Measurements from ENCODE around the gene NF2.

NF2 gene

DNA sequence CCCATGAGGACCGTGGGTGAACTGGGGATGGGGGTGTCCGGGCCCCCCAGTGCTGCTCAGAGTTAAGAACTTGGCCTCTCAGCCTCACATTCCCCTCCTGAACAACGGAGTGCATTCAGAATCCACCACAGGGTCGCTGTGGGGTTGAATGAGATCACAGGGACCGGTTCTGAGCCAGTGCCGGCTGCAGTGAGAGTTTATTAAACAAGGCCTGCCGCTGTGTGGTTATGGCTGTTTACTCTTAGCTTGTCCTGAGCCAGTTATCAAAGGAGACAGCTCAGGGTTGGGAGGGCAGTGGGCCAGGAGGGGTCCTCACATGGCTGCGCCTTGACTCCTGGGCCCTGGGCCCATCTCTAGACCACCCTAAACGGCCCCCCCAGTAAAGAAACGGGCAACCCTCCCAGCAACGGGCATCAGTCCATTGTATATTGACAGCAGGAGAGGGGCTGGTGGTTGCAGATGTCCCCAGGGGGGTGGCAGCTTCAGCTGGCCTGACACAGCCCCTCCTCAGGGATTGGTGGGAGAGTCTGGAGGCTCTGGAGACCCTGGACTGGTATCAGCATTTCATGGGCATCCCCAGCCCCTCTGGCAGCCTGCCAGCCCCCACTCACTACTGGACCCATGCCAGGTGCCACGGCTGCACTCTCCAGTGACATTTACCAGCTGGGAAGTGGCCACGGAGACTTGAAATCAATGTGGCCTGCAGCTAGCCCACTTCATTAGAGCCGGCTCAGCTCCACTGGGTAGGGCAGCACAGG is 101.3 kb downstream of the NF2 start:
- Mint-ChIP-seq H3K4me1 (no peaks in the 10 kb centered on the region), H3K4me3 (no peak overlapping the region), H3K27me3 (peaks cover 7% of the 10 kb centered on the region), H3K9me3 (no peaks in the 10 kb centered on the region), H3K27ac (ENCODE audit: low read depth) (no peak overlapping the region), H3K36me3 (ENCODE audit: insufficient read depth) (no peaks in the 10 kb centered on the region)
- DNase-seq (ENCODE audit: low spot score in 2 of 2) (no peak), ATAC-seq (replicated peaks; ENCODE audit: extremely low read depth, poor library complexity, severe bottlenecking) (no peak)

DNA sequence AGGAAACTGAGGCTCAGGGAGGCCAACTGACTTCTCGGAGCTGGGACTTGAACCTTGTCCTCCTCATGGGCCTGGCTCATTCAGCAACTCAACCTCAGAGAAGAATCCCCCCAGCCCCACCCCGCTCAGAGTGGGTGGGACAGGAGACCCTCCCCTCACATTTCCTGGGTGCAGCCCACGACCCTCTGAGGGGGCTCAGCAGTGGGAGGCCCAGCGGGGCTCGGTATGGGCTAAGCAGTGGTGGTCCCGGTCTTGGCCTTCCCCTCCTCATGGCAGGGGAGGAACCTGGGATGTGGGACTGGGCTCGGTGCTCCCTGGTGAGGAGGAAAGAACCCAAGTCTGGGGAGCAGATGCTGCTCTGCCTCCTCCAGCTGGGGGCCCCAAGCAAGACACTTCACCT is 102.2 kb downstream of the NF2 start:
- Mint-ChIP-seq H3K27me3 (peaks cover 7% of the 10 kb centered on the region), H3K4me1 (no peaks in the 10 kb centered on the region), H3K27ac (ENCODE audit: low read depth) (no peak overlapping the region), H3K36me3 (ENCODE audit: insufficient read depth) (no peaks in the 10 kb centered on the region), H3K9me3 (no peaks in the 10 kb centered on the region), H3K4me3 (no peak overlapping the region)
- DNase-seq (ENCODE audit: low spot score in 2 of 2), result no peak
- no peak for ATAC-seq (replicated peaks; ENCODE audit: extremely low read depth, poor library complexity, severe bottlenecking)

DNA sequence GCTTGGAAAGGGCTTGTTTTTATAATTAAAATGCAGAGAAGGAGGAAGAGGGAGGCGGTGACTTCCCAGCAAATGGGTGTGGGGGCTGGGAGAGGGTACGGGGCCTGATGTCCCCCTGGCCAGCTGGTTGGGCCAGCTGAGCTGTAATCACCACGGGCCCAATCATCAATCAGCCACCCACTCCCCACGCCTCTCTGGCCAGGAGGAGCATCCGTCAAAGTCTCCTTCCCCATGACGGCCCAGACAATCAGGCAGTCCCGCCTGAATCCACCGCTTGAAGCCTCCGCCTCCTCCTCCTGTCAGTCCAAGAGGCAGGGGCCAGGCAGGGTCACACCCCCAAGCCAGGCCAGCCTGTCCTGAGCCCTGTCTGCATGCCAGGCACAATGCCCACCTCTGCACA is 103.1 kb downstream of the NF2 start:
- Mint-ChIP-seq H3K36me3 (ENCODE audit: insufficient read depth) (peaks cover under 1% of the 10 kb centered on the region), H3K4me1 (no peaks in the 10 kb centered on the region), H3K4me3 (no peak overlapping the region), H3K9me3 (no peaks in the 10 kb centered on the region), H3K27me3 (peaks cover 7% of the 10 kb centered on the region), H3K27ac (ENCODE audit: low read depth) (no peak overlapping the region)
- DNase-seq (ENCODE audit: low spot score in 2 of 2), result no peak
- no peak for ATAC-seq (replicated peaks; ENCODE audit: extremely low read depth, poor library complexity, severe bottlenecking)

DNA sequence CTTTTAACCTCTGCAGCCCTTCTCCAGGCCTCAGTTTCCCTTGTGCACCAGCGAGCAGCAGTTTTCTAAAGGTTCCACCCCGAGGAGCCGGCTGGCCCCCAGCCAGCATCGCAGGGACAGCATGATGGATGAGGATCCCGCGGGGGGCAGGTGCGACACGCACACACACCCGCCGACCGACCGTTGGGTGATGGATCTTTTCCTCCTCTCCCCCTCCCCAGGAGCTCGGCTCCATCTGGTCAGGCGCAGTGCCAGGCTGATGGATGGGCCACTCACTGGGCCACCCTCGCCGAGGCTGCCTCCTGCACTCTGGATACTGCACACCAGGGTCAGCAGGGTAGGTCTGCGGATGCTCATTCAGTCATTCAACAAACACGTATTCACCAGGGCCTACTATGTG is 103.6 kb downstream of the NF2 start:
- no peak for DNase-seq (ENCODE audit: low spot score in 2 of 2)
- H3K9me3 Mint-ChIP-seq, result no peaks in the 10 kb centered on the region
- peaks cover 3% of the 10 kb centered on the region for H3K36me3 Mint-ChIP-seq (ENCODE audit: insufficient read depth)
- H3K27ac Mint-ChIP-seq (ENCODE audit: low read depth), result no peak overlapping the region
- no peaks in the 10 kb centered on the region for H3K4me1 Mint-ChIP-seq
- no peak for ATAC-seq (replicated peaks; ENCODE audit: extremely low read depth, poor library complexity, severe bottlenecking)
- H3K27me3 Mint-ChIP-seq, result peaks cover 7% of the 10 kb centered on the region
- no peak overlapping the region for H3K4me3 Mint-ChIP-seq

DNA sequence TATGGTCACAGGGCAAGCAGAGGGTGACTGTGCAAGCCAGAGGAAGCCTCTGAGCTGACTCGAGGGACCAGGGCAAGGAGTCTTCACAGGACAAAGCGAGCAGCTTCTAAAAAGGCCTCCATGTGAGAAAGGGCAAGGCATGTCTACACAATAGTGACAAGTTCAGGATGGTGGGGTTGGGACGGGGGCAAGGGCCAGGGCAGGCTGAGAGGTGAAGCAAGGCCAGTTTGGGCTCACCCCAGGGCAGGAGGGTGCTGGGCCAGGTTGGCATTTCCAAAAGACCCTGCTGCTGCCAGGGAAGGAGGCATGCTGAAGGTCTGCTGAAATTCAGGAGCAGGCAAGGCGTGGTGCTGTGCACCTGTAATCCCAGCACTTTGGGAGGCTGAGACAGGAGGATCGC is 104.0 kb downstream of the NF2 start:
- no peak for DNase-seq (ENCODE audit: low spot score in 2 of 2)
- no peak for ATAC-seq (replicated peaks; ENCODE audit: extremely low read depth, poor library complexity, severe bottlenecking)
- Mint-ChIP-seq H3K27me3 (peaks cover 7% of the 10 kb centered on the region), H3K4me3 (no peak overlapping the region), H3K4me1 (no peaks in the 10 kb centered on the region), H3K9me3 (no peaks in the 10 kb centered on the region), H3K36me3 (ENCODE audit: insufficient read depth) (peaks cover 3% of the 10 kb centered on the region), H3K27ac (ENCODE audit: low read depth) (no peak overlapping the region)

DNA sequence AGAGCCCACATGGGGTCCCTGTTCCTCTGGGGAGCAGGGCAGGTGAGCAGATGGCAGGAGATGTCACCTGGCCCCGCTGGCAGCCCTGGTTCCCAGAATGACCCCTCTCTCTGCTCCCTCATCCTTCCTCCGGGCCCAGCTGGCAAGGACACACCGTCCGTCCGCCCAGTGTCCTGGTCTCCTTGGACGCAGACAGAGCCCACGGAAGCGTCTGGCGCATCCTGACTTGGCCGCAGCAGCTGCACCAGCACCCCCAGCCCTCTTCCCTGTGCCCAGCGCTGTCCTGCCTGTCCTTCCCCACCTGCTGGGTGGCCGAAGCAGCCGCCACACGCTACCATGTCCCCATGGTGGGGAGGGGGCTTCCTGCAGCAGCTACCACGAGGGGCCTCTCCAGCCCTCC is 106.8 kb downstream of the NF2 start:
- Mint-ChIP-seq H3K27ac (ENCODE audit: low read depth) (no peak overlapping the region), H3K9me3 (no peaks in the 10 kb centered on the region), H3K4me1 (no peaks in the 10 kb centered on the region), H3K36me3 (ENCODE audit: insufficient read depth) (peaks cover 6% of the 10 kb centered on the region), H3K27me3 (peaks cover 23% of the 10 kb centered on the region), H3K4me3 (no peak overlapping the region)
- ATAC-seq (replicated peaks; ENCODE audit: extremely low read depth, poor library complexity, severe bottlenecking), result no peak
- DNase-seq (ENCODE audit: low spot score in 2 of 2), result no peak

DNA sequence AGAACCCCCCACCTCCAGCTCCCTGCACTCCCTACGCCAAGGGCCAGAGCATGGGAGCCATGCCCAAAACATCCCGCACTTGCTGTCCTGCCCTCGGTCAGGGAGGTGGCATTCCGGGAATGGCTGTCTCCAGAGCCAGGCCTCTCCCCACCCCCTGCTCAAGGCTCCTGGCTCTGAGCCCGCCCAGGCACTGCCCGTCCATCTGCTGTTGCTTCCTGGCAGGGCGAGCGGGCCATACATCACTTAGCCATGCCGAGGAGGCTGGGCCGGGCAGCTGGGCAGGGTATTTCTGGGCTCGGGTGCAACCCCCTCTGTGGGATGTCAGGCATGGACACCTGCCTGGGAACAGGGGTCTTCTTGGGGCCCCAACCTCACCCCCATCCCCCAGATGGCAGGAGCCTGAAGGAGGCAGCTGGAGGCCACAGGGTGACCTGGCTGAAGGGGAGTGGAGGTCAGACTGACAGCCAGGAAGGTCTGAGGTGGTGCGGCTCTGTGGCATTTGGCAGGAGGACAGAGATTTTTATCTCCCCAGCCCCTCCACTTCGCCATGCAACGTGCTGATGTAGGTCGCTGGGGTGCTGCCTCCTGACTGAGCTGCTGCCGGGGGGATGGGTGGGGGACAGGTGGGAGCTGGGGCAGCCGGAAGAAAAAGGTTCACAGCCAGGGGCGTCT is 107.6 kb downstream of the NF2 start:
- H3K27ac Mint-ChIP-seq (ENCODE audit: low read depth), result no peak overlapping the region
- DNase-seq (ENCODE audit: low spot score in 2 of 2) (no peak), ATAC-seq (replicated peaks; ENCODE audit: extremely low read depth, poor library complexity, severe bottlenecking) (no peak)

DNA sequence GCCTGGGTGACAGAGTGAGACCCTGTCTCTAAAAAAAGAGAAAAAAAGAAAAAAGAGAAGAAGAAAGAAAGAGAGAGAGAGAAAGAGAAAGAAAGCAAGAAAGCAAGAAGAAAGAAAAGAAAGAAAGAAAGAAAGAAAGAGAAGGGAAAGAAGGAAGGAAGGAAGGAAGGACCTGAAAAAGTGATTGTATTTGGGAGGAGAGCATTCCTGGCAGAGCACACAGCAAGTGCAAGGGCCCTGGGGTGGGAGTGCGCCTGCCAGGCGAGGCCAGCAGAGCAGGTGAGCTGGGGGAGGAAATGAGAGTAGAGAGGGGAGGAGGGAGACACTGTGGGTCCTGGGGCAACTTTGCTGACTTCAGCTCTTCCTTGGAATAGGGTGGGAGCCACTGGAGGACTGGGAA is 108.7 kb downstream of the NF2 start:
- Mint-ChIP-seq H3K27ac (ENCODE audit: low read depth) (no peak overlapping the region), H3K9me3 (no peaks in the 10 kb centered on the region), H3K36me3 (ENCODE audit: insufficient read depth) (peaks cover 7% of the 10 kb centered on the region), H3K27me3 (peaks cover 40% of the 10 kb centered on the region), H3K4me3 (no peak overlapping the region), H3K4me1 (no peaks in the 10 kb centered on the region)
- ATAC-seq (replicated peaks; ENCODE audit: extremely low read depth, poor library complexity, severe bottlenecking), result no peak
- no peak for DNase-seq (ENCODE audit: low spot score in 2 of 2)

More for the DNA sequence above, 107.6 kb downstream of the NF2 start:
- H3K4me3 Mint-ChIP-seq, result no peak overlapping the region
- H3K9me3 Mint-ChIP-seq, result no peaks in the 10 kb centered on the region
- H3K27me3 Mint-ChIP-seq, result peaks cover 29% of the 10 kb centered on the region
- H3K4me1 Mint-ChIP-seq, result no peaks in the 10 kb centered on the region
- H3K36me3 Mint-ChIP-seq (ENCODE audit: insufficient read depth), result peaks cover 6% of the 10 kb centered on the region

DNA sequence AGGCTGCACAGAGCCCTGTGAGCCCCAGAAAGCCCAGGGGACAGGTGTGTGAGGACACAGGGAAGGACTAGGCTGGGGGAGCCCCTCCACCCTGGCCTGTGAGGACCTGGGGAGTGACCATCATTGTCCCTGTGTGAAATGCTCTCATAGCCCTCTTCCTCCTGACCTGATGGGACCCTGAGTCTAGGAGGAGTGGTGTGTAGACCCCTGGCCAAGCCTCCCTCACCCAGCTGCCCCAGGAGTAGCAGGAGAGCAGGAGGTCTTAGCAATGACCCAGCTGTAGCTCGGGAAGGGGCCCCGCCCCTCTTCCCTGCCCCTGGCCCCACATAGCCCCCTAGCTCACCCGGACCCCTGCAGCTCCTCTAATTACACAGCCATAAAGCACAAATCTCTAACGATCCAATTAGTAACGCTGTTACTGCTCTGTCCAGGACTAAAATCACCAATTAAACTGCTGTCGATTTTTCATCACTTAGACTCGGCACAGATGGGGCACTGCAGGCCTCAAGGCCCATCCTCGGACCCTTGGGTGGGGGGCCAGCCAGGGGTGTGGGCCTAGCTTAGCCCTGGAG is 109.8 kb downstream of the NF2 start:
- DNase-seq (ENCODE audit: low spot score in 2 of 2) (no peak), ATAC-seq (replicated peaks; ENCODE audit: extremely low read depth, poor library complexity, severe bottlenecking) (no peak)
- no peaks in the 10 kb centered on the region for H3K9me3 Mint-ChIP-seq
- no peak overlapping the region for H3K4me3 Mint-ChIP-seq
- peaks cover 7% of the 10 kb centered on the region for H3K36me3 Mint-ChIP-seq (ENCODE audit: insufficient read depth)
- H3K27ac Mint-ChIP-seq (ENCODE audit: low read depth), result no peak overlapping the region
- H3K4me1 Mint-ChIP-seq, result no peaks in the 10 kb centered on the region
- peaks cover 49% of the 10 kb centered on the region for H3K27me3 Mint-ChIP-seq

DNA sequence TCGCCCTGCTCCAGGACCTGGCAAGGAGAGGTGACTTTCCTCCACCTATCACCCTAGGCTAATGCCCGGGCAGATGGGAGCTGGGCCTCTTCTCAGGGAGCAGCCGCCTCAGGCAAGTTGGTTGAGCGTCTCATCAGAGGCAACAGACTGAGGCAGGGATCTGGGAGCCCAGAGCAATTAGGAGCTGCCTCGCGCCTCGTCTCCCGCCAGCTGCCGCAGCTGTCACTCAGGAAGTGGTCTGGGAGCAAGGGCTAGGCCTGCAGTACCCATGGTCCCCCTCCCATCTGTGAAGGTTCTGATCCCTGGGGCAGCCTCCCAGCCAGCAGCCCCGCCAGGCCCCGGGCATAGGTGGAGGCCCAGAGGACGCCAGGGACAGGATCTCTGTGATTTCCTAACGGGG is 111.8 kb downstream of the NF2 start:
- Mint-ChIP-seq H3K27ac (ENCODE audit: low read depth) (no peak overlapping the region), H3K27me3 (peaks cover 60% of the 10 kb centered on the region), H3K4me1 (peaks cover 10% of the 10 kb centered on the region), H3K36me3 (ENCODE audit: insufficient read depth) (peaks cover 7% of the 10 kb centered on the region), H3K9me3 (no peaks in the 10 kb centered on the region), H3K4me3 (no peak overlapping the region)
- ATAC-seq (replicated peaks; ENCODE audit: extremely low read depth, poor library complexity, severe bottlenecking) (no peak), DNase-seq (ENCODE audit: low spot score in 2 of 2) (no peak)

DNA sequence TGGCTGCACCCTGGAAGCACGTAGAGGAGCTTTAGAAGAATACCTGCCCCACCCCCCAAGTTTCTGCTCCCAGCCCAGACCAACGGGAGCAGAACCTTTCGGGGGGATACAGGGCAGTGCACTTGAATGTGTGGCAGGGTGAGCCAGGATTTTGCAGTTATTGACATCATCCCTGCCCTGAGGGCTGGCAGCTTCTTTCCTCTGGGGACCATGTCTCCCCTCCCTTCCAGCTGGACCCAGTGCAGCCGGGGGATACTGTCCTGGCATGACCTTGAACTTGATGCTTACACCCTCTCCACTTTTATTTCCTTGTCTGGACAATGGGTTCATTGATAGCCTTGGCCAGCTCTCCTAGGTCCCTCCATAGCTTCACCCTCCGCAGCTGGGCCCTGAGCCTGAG is 112.3 kb downstream of the NF2 start:
- H3K36me3 Mint-ChIP-seq (ENCODE audit: insufficient read depth), result peaks cover 7% of the 10 kb centered on the region
- H3K27ac Mint-ChIP-seq (ENCODE audit: low read depth), result no peak overlapping the region

DNA sequence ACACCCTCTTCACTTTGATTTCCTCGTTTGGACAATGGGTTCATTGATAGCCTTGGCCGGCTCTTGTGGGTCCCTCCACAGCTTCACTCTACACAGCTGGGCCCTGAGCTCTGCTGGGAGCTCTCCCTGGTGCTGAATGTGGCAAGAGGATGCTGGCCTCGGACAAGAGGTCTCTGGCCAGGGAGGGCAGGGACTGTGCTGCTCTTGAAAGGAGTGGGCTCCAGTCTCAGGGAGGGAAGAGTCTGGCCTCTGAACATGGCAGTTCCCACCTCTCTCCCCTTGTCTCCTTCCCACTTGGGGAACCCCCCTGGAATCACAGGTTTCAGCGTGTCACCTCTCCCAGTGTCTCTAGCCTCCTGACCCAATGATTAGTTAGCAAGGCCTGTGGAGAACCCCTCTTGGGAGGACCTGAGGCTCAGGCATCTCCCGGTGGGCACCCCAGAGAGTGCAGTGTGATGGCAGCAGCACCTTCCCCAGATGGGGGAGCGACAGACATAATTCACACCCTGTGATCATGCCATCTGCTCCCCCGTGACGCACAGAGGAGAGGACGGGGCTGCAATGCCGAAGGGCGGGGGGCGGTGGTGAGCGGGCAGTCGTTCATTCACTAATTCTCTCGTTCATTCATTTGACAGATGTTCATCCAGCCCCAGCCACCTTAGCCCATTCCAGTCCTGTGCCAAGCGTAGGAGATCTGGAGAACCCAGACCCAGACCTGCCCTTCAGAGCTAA is 113.5 kb downstream of the NF2 start:
- Mint-ChIP-seq H3K4me3 (no peak overlapping the region), H3K27ac (ENCODE audit: low read depth) (no peak overlapping the region), H3K36me3 (ENCODE audit: insufficient read depth) (peaks cover 4% of the 10 kb centered on the region), H3K9me3 (no peaks in the 10 kb centered on the region), H3K27me3 (peaks cover 69% of the 10 kb centered on the region), H3K4me1 (peaks cover 10% of the 10 kb centered on the region)
- DNase-seq (ENCODE audit: low spot score in 2 of 2), result no peak
- ATAC-seq (replicated peaks; ENCODE audit: extremely low read depth, poor library complexity, severe bottlenecking), result no peak

More for the DNA sequence above, 112.3 kb downstream of the NF2 start:
- Mint-ChIP-seq H3K27me3 (peaks cover 60% of the 10 kb centered on the region), H3K4me3 (no peak overlapping the region), H3K9me3 (no peaks in the 10 kb centered on the region), H3K4me1 (peaks cover 10% of the 10 kb centered on the region)
- no peak for DNase-seq (ENCODE audit: low spot score in 2 of 2)
- ATAC-seq (replicated peaks; ENCODE audit: extremely low read depth, poor library complexity, severe bottlenecking), result no peak
